NCI-H748 treated with DMSO at 0.1 percent for 48 hours (cell line): ENCODE data around the gene GSG1.
"Not testable (repeated sequence)": the region's sequence is repeated elsewhere in the genome, so short reads cannot be mapped to it uniquely, and the experiment has no call there.

Experiments
- DNase-seq: peaks from one replicate; lab custom pipeline; 2025; lab: John Stamatoyannopoulos, UW

GSG1 gene

GRCh38 chr12:13060581-13060980, 42.9 kb downstream of the GSG1 start:
- no peak for DNase-seq

GRCh38 chr12:13053617-13054016, 49.9 kb downstream of the GSG1 start:
- DNase-seq: not testable (repeated sequence)

- no peak for DNase-seq
These were observed 51.0 kb downstream of the GSG1 start for GRCh38 chr12:13052421-13052820.

- DNase-seq: no peak
These were observed 53.7 kb downstream of the GSG1 start for GRCh38 chr12:13049816-13050215.

GRCh38 chr12:13046964-13047363, 56.5 kb downstream of the GSG1 start:
- DNase-seq: no peak

GRCh38 chr12:13045816-13046215, 57.7 kb downstream of the GSG1 start:
- DNase-seq: no peak

GRCh38 chr12:13044906-13045299, 58.6 kb downstream of the GSG1 start:
- DNase-seq: no peak

GRCh38 chr12:13044002-13044905, 59.2 kb downstream of the GSG1 start, which contains the start of gene FAM234B:
Gene FAM234B (plus strand): TSS chr12:13044381. CDS start chr12:13044404, 23 bp downstream.
- peak; percentile 18 for DNase-seq

GRCh38 chr12:13042666-13043230, 60.7 kb downstream of the GSG1 start:
- no peak for DNase-seq

GRCh38 chr12:13041224-13041623, 62.2 kb downstream of the GSG1 start:
- DNase-seq: no peak

- no peak for DNase-seq
These were observed 64.0 kb downstream of the GSG1 start for GRCh38 chr12:13039328-13039956.

- DNase-seq: no peak
These were observed 64.8 kb downstream of the GSG1 start for GRCh38 chr12:13038491-13039161.

- no peak for DNase-seq
These were observed 66.6 kb downstream of the GSG1 start for GRCh38 chr12:13036881-13037280.

GRCh38 chr12:13035335-13035734, 68.1 kb downstream of the GSG1 start:
- not testable (repeated sequence) for DNase-seq
